Stimulated activated naive CD8-positive, alpha-beta T cell treated with anti-CD3 and anti-CD28 coated beads, Interleukin-15, amount 100 ng/mL, for 72 hours (primary cell): ENCODE results near the gene PXN.

Experiments used
- ATAC-seq: fragments of 150-1000 bp; cut with Tn5 transposase; 2 replicates; pipeline ENCODE4 v1.10.0; 2021; ENCODE audit warnings: mild to moderate bottlenecking, moderate library complexity
- DNase-seq, 2 donors: peaks; one replicate each; pipeline ENCODE4 v3.0.0; 2021 to 2022
- H3K27ac Mint-ChIP-seq, 2 donors: one replicate each; pipeline ENCODE4 v1.8.0; 2022; ENCODE audit warnings: mild to moderate bottlenecking in 2 of 2, mixed read lengths in 2 of 2, moderate library complexity in 2 of 2
- H3K27me3 Mint-ChIP-seq: one replicate; pipeline ENCODE4 v1.8.0; 2022; ENCODE audit warnings: mixed read lengths
- H3K4me1 Mint-ChIP-seq: one replicate; pipeline ENCODE4 v1.8.0; 2022; ENCODE audit warnings: mild to moderate bottlenecking, mixed read lengths
- H3K4me3 Mint-ChIP-seq, 2 donors: one replicate each; pipeline ENCODE4 v1.8.0; 2022; ENCODE audit warnings: mild to moderate bottlenecking in 2 of 2, mixed read lengths in 2 of 2, moderate library complexity in 1 of 2
- H3K9me3 Mint-ChIP-seq, 2 donors: one replicate each; pipeline ENCODE4 v1.8.0; 2022; ENCODE audit warnings: mixed read lengths in 2 of 2

PXN gene

GRCh38 chr12:120265473-120266179, at the start of gene PXN:
Gene PXN, minus strand, starts transcription at chr12:120265730. Its CDS starts 101 bp downstream, at chr12:120265629.
- peak; percentile 78 for ATAC-seq
- peak within 1 kb of the TSS; percentile 73 to 90 for H3K27ac Mint-ChIP-seq
- peak; percentile 91 to 92 for DNase-seq
- H3K4me3 Mint-ChIP-seq: peak within 1 kb of the TSS; percentile 88 to 89
- H3K4me1 Mint-ChIP-seq: peaks cover 52% of the 10 kb centered on the region
- no peaks in the 10 kb centered on the region for H3K9me3 Mint-ChIP-seq
- no peaks in the 10 kb centered on the region for H3K27me3 Mint-ChIP-seq

- Mint-ChIP-seq H3K4me1 (peaks cover 10% of the 10 kb centered on the region), H3K27ac (no peak overlapping the region), H3K27me3 (no peaks in the 10 kb centered on the region), H3K9me3 (no peaks in the 10 kb centered on the region), H3K4me3 (no peak overlapping the region)
- ATAC-seq (no peak), DNase-seq (no peak)
These were observed 48.7 kb upstream of the PXN start for GRCh38 chr12:120314220-120314619.

GRCh38 chr12:120301962-120302815, 36.7 kb upstream of the PXN start, which contains the start of gene SIRT4:
Gene SIRT4, plus strand, starts transcription at chr12:120302321. Its CDS starts 1,241 bp downstream, at chr12:120303562.
- Mint-ChIP-seq H3K9me3 (no peaks in the 10 kb centered on the region), H3K4me3 (peak within 1 kb of the TSS; percentile 94 to 99), H3K4me1 (peaks cover 14% of the 10 kb centered on the region), H3K27ac (peak within 1 kb of the TSS; percentile 94 to 97), H3K27me3 (no peaks in the 10 kb centered on the region)
- peak; percentile 99 for ATAC-seq
- peak; percentile 84 to 87 for DNase-seq

GRCh38 chr12:120292661-120293531, 27.4 kb upstream of the PXN start, which contains the start of gene RNU4-1:
Gene RNU4-1, minus strand, starts transcription at chr12:120293237.
- Mint-ChIP-seq H3K4me1 (no peaks in the 10 kb centered on the region), H3K9me3 (no peaks in the 10 kb centered on the region)
- ATAC-seq: peak; percentile 77

GRCh38 chr12:120292411-120292660, 26.8 kb upstream of the PXN start:
- DNase-seq (no peak), ATAC-seq (peak; percentile 5)
- H3K4me3 Mint-ChIP-seq: no peak overlapping the region
- no peak overlapping the region for H3K27ac Mint-ChIP-seq
- H3K4me1 Mint-ChIP-seq: no peaks in the 10 kb centered on the region
- peaks cover 7% of the 10 kb centered on the region for H3K27me3 Mint-ChIP-seq
- H3K9me3 Mint-ChIP-seq: no peaks in the 10 kb centered on the region

More at GRCh38 chr12:120292661-120293531, 27.4 kb upstream of the PXN start, which contains the start of gene RNU4-1:
- H3K27ac Mint-ChIP-seq: no peak within 1 kb of the TSS
- no peak within 1 kb of the TSS for H3K4me3 Mint-ChIP-seq
- peaks cover 7% of the 10 kb centered on the region for H3K27me3 Mint-ChIP-seq
- peak; percentile 88 to 90 for DNase-seq

- Mint-ChIP-seq H3K27me3 (peaks cover 7% of the 10 kb centered on the region), H3K9me3 (no peaks in the 10 kb centered on the region), H3K27ac (no peak overlapping the region), H3K4me1 (no peaks in the 10 kb centered on the region), H3K4me3 (no peak overlapping the region)
- ATAC-seq: no peak
- DNase-seq: peak; percentile 43 to 46
These were observed 25.2 kb upstream of the PXN start for GRCh38 chr12:120290609-120291305.

GRCh38 chr12:120287491-120287890, 22.0 kb upstream of the PXN start:
- no peak overlapping the region for H3K4me3 Mint-ChIP-seq
- no peaks in the 10 kb centered on the region for H3K9me3 Mint-ChIP-seq
- H3K4me1 Mint-ChIP-seq: peaks cover 9% of the 10 kb centered on the region
- H3K27me3 Mint-ChIP-seq: peaks cover 7% of the 10 kb centered on the region
- DNase-seq (no peak), ATAC-seq (no peak)
- H3K27ac Mint-ChIP-seq: no peak overlapping the region

- Mint-ChIP-seq H3K27me3 (peaks cover 7% of the 10 kb centered on the region), H3K4me1 (peaks cover 9% of the 10 kb centered on the region), H3K27ac (no peak overlapping the region), H3K4me3 (no peak overlapping the region), H3K9me3 (no peaks in the 10 kb centered on the region)
- ATAC-seq: no peak
- no peak for DNase-seq
These were observed 21.4 kb upstream of the PXN start for GRCh38 chr12:120286768-120287490.

- DNase-seq (no peak), ATAC-seq (no peak)
- Mint-ChIP-seq H3K4me1 (peaks cover 9% of the 10 kb centered on the region), H3K27me3 (no peaks in the 10 kb centered on the region), H3K27ac (no peak overlapping the region), H3K4me3 (no peak overlapping the region), H3K9me3 (no peaks in the 10 kb centered on the region)
These were observed 18.9 kb upstream of the PXN start for GRCh38 chr12:120284381-120284780.

GRCh38 chr12:120283318-120283717, 17.8 kb upstream of the PXN start:
- Mint-ChIP-seq H3K4me1 (peaks cover 9% of the 10 kb centered on the region), H3K9me3 (no peaks in the 10 kb centered on the region), H3K27me3 (no peaks in the 10 kb centered on the region), H3K27ac (peak overlapping the region in 1 of 2 donors; percentile 77), H3K4me3 (no peak overlapping the region)
- no peak for ATAC-seq
- no peak for DNase-seq

GRCh38 chr12:120278137-120279069, 12.9 kb upstream of the PXN start:
- no peaks in the 10 kb centered on the region for H3K9me3 Mint-ChIP-seq
- H3K27me3 Mint-ChIP-seq: no peaks in the 10 kb centered on the region
- no peak overlapping the region for H3K4me3 Mint-ChIP-seq
- peaks cover 7% of the 10 kb centered on the region for H3K4me1 Mint-ChIP-seq
- ATAC-seq: peak; percentile 56
- no peak for DNase-seq
- H3K27ac Mint-ChIP-seq: no peak overlapping the region

- H3K4me1 Mint-ChIP-seq: no peaks in the 10 kb centered on the region
- ATAC-seq (no peak), DNase-seq (no peak)
- H3K4me3 Mint-ChIP-seq: no peak overlapping the region
- H3K27me3 Mint-ChIP-seq: no peaks in the 10 kb centered on the region
- no peak overlapping the region for H3K27ac Mint-ChIP-seq
- H3K9me3 Mint-ChIP-seq: no peaks in the 10 kb centered on the region
These were observed 11.2 kb upstream of the PXN start for GRCh38 chr12:120276734-120277133.

GRCh38 chr12:120267736-120268135, 2.2 kb upstream of the PXN start:
- H3K27me3 Mint-ChIP-seq: no peaks in the 10 kb centered on the region
- ATAC-seq (no peak), DNase-seq (no peak)
- peaks cover 31% of the 10 kb centered on the region for H3K4me1 Mint-ChIP-seq
- no peak overlapping the region for H3K27ac Mint-ChIP-seq
- H3K9me3 Mint-ChIP-seq: no peaks in the 10 kb centered on the region
- H3K4me3 Mint-ChIP-seq: no peak overlapping the region
